OCI-LY3 (cell line): Measurements from ENCODE around the gene TNFRSF14.

ENCODE experiments used
- H2AFZ ChIP-seq: fragments of 200-600, 300-600 bp; shearing (Covaris generic); 2 replicates; pipeline ENCODE4 v1.6.0; 2014; ENCODE audit warnings: antibody characterized with exemption, low read depth, low read length
- H3K27ac ChIP-seq: fragments of 200-600, 300-600 bp; sonication (generic); 2 replicates; pipeline ENCODE4 v1.5.1; 2014; ENCODE audit warnings: mild to moderate bottlenecking, low read length, moderate library complexity, mixed read lengths
- H3K27me3 ChIP-seq: fragments of 200-600, 300-600 bp; sonication (generic); 2 replicates; pipeline ENCODE4 v1.6.1; 2014; ENCODE audit warnings: low read depth, low read length, mixed read lengths
- H3K36me3 ChIP-seq: fragments of 200-600, 300-600 bp; sonication (generic); replicated peaks from 2 replicates; pipeline ENCODE3; 2014; ENCODE audit warnings: low read depth, low read length, mixed read lengths
- H3K4me1 ChIP-seq: fragments of 300-600, 200-600 bp; sonication (generic); 2 replicates; pipeline ENCODE4 v1.6.1; 2014; ENCODE audit warnings: low read length, mixed read lengths
- H3K4me2 ChIP-seq: fragments of 200-600, 300-600 bp; sonication (generic); 2 replicates; pipeline ENCODE4 v1.6.1; 2014; ENCODE audit warnings: low read length, mixed read lengths
- H3K4me3 ChIP-seq: fragments of 300-600, 200-600 bp; sonication (generic); 2 replicates; pipeline ENCODE4 v1.5.1; 2014; ENCODE audit warnings: antibody characterized with exemption, mild to moderate bottlenecking, low read length, moderate library complexity
- H3K79me2 ChIP-seq: fragments of 300-600, 200-600 bp; shearing (Covaris generic); 2 replicates; pipeline ENCODE4 v1.6.1; 2014; ENCODE audit warnings: mild to moderate bottlenecking, low read length, mixed read lengths
- H3K9ac ChIP-seq: fragments of 300-600, 200-600 bp; shearing (Covaris generic); 2 replicates; pipeline ENCODE4 v1.6.0; 2014; ENCODE audit warnings: mild to moderate bottlenecking, low read length, moderate library complexity
- H3K9me3 ChIP-seq: fragments of 200-600, 300-600 bp; shearing (Covaris generic); 2 replicates; pipeline ENCODE4 v1.6.1; 2014; ENCODE audit warnings: low read length, mixed read lengths; ENCODE audit not compliant: insufficient read depth
- H4K20me1 ChIP-seq: fragments of 200-600, 300-600 bp; sonication (generic); 2 replicates; pipeline ENCODE4 v1.6.1; 2016; ENCODE audit warnings: low read length, mixed read lengths; ENCODE audit not compliant: insufficient read depth
- CTCF ChIP-seq: fragments of 200-600, 300-600 bp; sonication (generic); IDR thresholded peaks from 2 replicates; pipeline ENCODE4 v1.5.1; 2014; ENCODE audit warnings: antibody characterized with exemption, low read length, low read depth
- EZH2phosphoT487 ChIP-seq: fragments of 200-600 bp; shearing (Covaris generic); IDR thresholded peaks from 2 replicates; pipeline ENCODE4 v1.6.1; 2018; ENCODE audit warnings: antibody characterized with exemption, mixed run types, low read depth

Gene TNFRSF14

GRCh38 chr1:2596530-2597333 is 40.6 kb downstream of the TNFRSF14 start:
- TF ChIP-seq EZH2phosphoT487 (no peak), CTCF (no peak)

GRCh38 chr1:2597441-2598328 is 41.5 kb downstream of the TNFRSF14 start:
- Histone ChIP-seq H3K27me3 (no peaks in the 10 kb centered on the region), H3K9ac (no peak overlapping the region), H3K4me1 (no peaks in the 10 kb centered on the region), H3K79me2 (no peaks in the 10 kb centered on the region), H2AFZ (no peak overlapping the region), H3K27ac (no peak overlapping the region), H3K4me3 (no peak overlapping the region), H3K36me3 (no peaks in the 10 kb centered on the region), H3K4me2 (no peak overlapping the region), H4K20me1 (no peaks in the 10 kb centered on the region), H3K9me3 (no peaks in the 10 kb centered on the region)
- no peak for TF ChIP-seq EZH2phosphoT487
- no peak for TF ChIP-seq CTCF

More at GRCh38 chr1:2596530-2597333, 40.6 kb downstream of the TNFRSF14 start:
- no peaks in the 10 kb centered on the region for H3K9me3 ChIP-seq
- no peaks in the 10 kb centered on the region for H4K20me1 ChIP-seq
- no peaks in the 10 kb centered on the region for H3K79me2 ChIP-seq
- H3K4me2 ChIP-seq, result no peak overlapping the region
- no peak overlapping the region for H3K4me3 ChIP-seq
- H3K27me3 ChIP-seq, result no peaks in the 10 kb centered on the region
- H3K36me3 ChIP-seq, result no peaks in the 10 kb centered on the region
- no peak overlapping the region for H2AFZ ChIP-seq
- H3K4me1 ChIP-seq, result no peaks in the 10 kb centered on the region
- H3K9ac ChIP-seq, result no peak overlapping the region
- H3K27ac ChIP-seq, result no peak overlapping the region

GRCh38 chr1:2598329-2598931 is 42.3 kb downstream of the TNFRSF14 start:
- Histone ChIP-seq H3K27me3 (no peaks in the 10 kb centered on the region), H3K9me3 (no peaks in the 10 kb centered on the region)

More at GRCh38 chr1:2598329-2598931, 42.3 kb downstream of the TNFRSF14 start:
- Histone ChIP-seq H3K4me2 (no peak overlapping the region), H4K20me1 (no peaks in the 10 kb centered on the region), H3K9ac (no peak overlapping the region), H3K79me2 (no peaks in the 10 kb centered on the region), H3K36me3 (no peaks in the 10 kb centered on the region), H2AFZ (no peak overlapping the region), H3K4me1 (no peaks in the 10 kb centered on the region), H3K4me3 (no peak overlapping the region), H3K27ac (no peak overlapping the region)
- 0 out of 2 replicates have a peak, but pooled peaks have one; percentile 14 for TF ChIP-seq CTCF
- no peak for TF ChIP-seq EZH2phosphoT487
